HTR-8/SVneo (cell line): ENCODE data around the gene KIAA1217.

Experiments
- DNase-seq: peaks from one replicate; pipeline ENCODE4 v3.0.0; 2011; ENCODE audit warnings: low spot score, mixed read lengths; ENCODE audit not compliant: insufficient read length
- FAIRE-seq: peaks from 2 replicates; lab custom pipeline; 2011; peaks lifted over from hg19 to GRCh38; lab: Jason Lieb, UNC

KIAA1217 gene

DNA sequence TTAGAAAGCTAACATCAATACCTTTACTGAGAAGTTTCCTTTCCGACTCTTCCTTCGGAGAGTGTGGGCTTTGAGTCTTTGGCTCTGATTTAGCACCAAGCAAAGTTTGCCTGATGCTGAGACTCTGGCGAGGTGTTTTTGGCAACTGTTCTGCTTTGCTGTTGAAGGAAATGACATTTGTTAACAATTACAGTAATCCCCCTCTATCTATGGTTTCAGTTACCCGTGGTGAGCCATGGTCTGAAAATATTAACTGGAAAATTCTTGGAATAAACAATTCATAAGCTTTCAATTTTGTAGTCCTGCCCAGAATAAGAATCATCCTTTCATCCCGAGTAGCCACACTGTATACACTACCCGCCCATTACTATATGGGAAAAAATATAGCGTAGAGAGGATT lies 388.5 kb downstream of the KIAA1217 start:
- FAIRE-seq = no peak
- DNase-seq = no peak
